Common myeloid progenitor, CD34-positive (primary cell): Measurements from ENCODE around the gene ERGIC2.

Source experiments
- CTCF ChIA-PET: fragments of 350-600 bp; sonication (Branson Sonifier 250); formaldehyde crosslinking; loops from one replicate; lab custom pipeline; 2021; ENCODE audit warnings: antibody characterized with exemption; lab: Charles Lee
- POLR2A ChIA-PET: fragments of 350-600 bp; sonication (Branson Sonifier 250); formaldehyde crosslinking; loops from one replicate; lab custom pipeline; 2021; ENCODE audit warnings: antibody characterized with exemption; lab: Charles Lee
- DNase-seq, 3 donors: peaks; one replicate each; pipeline versions ENCODE4 v3.0.0 to v3.0.0-alpha.2; 2013
- H3K27ac ChIP-seq, 2 experiments: 1 replicate in 1 of 2; 2 replicates in 1 of 2; pipeline ENCODE4 v1.7.0; 2013; ENCODE audit warnings: inconsistent platforms in 2 of 2, low read length in 2 of 2, mild to moderate bottlenecking in 2 of 2, low read depth in 1 of 2, moderate library complexity in 1 of 2; ENCODE audit not compliant: severe bottlenecking in 2 of 2, insufficient read depth in 1 of 2, poor library complexity in 1 of 2
- H3K27me3 ChIP-seq, 5 experiments: replicated peaks in 2 of 5; 1 replicate in 3 of 5; 2 replicates in 2 of 5; pipeline versions ENCODE4 v1.6.1 to v1.7.0; 2013; ENCODE audit warnings: low read length in 4 of 5, mild to moderate bottlenecking in 2 of 5, moderate library complexity in 2 of 5, inconsistent platforms in 1 of 5; ENCODE audit not compliant: insufficient read depth in 5 of 5, control insufficient read depth in 4 of 5
- H3K36me3 ChIP-seq, 4 experiments: 1 replicate in 2 of 4; 2 replicates in 2 of 4; pipeline versions ENCODE4 v1.6.1 to v1.7.0; 2013; ENCODE audit warnings: low read length in 3 of 4, control low read depth in 1 of 4, mild to moderate bottlenecking in 1 of 4; ENCODE audit not compliant: control insufficient read depth in 4 of 4, insufficient read depth in 4 of 4
- H3K4me1 ChIP-seq, 4 experiments: 1 replicate in 3 of 4; 2 replicates in 1 of 4; pipeline versions ENCODE4 v1.6.1 to v1.7.1; 2013; ENCODE audit warnings: low read length in 3 of 4, mild to moderate bottlenecking in 3 of 4, control low read depth in 1 of 4, inconsistent platforms in 1 of 4, moderate library complexity in 1 of 4; ENCODE audit not compliant: control insufficient read depth in 4 of 4, insufficient read depth in 4 of 4; ENCODE audit errors: control extremely low read depth in 1 of 4
- H3K4me3 ChIP-seq, 7 experiments: 1 replicate in 4 of 7; 2 replicates in 3 of 7; pipeline versions ENCODE4 v1.5.1 to v1.7.0; 2013; ENCODE audit warnings: mild to moderate bottlenecking in 7 of 7, low read length in 6 of 7, moderate library complexity in 6 of 7, inconsistent platforms in 2 of 7, low read depth in 2 of 7, control low read depth in 1 of 7; ENCODE audit not compliant: insufficient read depth in 4 of 7, control insufficient read depth in 1 of 7; ENCODE audit errors: extremely low read depth in 1 of 7
- H3K9me3 ChIP-seq, 5 experiments: 1 replicate in 4 of 5; 2 replicates in 1 of 5; pipeline versions ENCODE4 v1.6.1 to v1.7.1; 2013; ENCODE audit warnings: low read length in 4 of 5, mild to moderate bottlenecking in 2 of 5, inconsistent platforms in 1 of 5, low read depth in 1 of 5, moderate library complexity in 1 of 5; ENCODE audit not compliant: control insufficient read depth in 4 of 5, insufficient read depth in 2 of 5; ENCODE audit errors: control extremely low read depth in 1 of 5
- WGBS: methylation state at CpG from one replicate; pipeline ENCODE4 v1.1.5; 2013; ENCODE audit not compliant: insufficient coverage; 5-methylcytosine and 5-hydroxymethylcytosine counted together

Gene ERGIC2

GRCh38 chr12:29346769-29347421 lies 34.1 kb downstream of the ERGIC2 start:
- peaks cover 13 to 46% (median 26%) of the 10 kb centered on the region in 4 experiments for H3K36me3 ChIP-seq
- H3K27ac ChIP-seq, result no peak overlapping the region
- no peaks in the 10 kb centered on the region for H3K9me3 ChIP-seq
- H3K4me3 ChIP-seq, result no peak overlapping the region
- WGBS, result 100% methylated on average over 2 of the region's 3 CpGs
- no peak for DNase-seq
- H3K27me3 ChIP-seq, result no peaks in the 10 kb centered on the region
- CTCF ChIA-PET, result interaction anchor here (1.3 to 2.1 kb wide), 4 partner anchors 9 to 29 kb away, joined by 3 to 8 read pairs (median 3); no protein-coding TSS in a partner anchor
- H3K4me1 ChIP-seq, result no peaks in the 10 kb centered on the region
- POLR2A ChIA-PET, result no interaction called here

GRCh38 chr12:29343022-29343799 lies 37.8 kb downstream of the ERGIC2 start:
- H3K36me3 ChIP-seq, result peaks cover 20 to 59% (median 33%) of the 10 kb centered on the region in 4 experiments
- POLR2A ChIA-PET, result interaction anchor here (0.6 kb wide), 1 partner anchor 137 kb away, joined by 3 read pairs; no protein-coding TSS in a partner anchor

DNA sequence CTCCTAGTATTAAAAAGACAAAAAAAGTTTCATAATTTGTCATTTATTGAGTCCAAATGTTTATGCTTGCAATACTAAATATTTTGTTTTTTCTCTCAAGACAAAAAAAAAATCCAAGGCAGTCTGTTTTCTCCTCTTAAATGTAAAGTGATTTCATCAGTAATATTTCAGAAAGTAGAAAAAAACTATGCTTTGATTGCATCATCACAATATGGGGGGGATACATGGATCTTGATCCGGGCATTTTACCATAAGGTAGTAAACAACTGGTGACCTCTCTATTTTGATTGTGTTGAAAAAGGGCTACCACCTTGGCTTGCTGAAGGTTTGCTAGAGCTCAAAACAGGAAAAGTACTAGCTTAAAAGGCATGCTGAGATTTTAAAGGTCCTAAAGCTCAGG lies 43.6 kb downstream of the ERGIC2 start:
- DNase-seq, result no peak
- Histone ChIP-seq H3K27ac (no peak overlapping the region), H3K27me3 (no peaks in the 10 kb centered on the region), H3K9me3 (no peaks in the 10 kb centered on the region), H3K4me1 (no peaks in the 10 kb centered on the region), H3K36me3 (peaks cover 7 to 52% (median 26%) of the 10 kb centered on the region in 4 experiments), H3K4me3 (no peak overlapping the region)
- POLR2A ChIA-PET, result no interaction called here
- CTCF ChIA-PET, result interaction anchor here (1.2 kb wide), 1 partner anchor 20 kb away, joined by 3 read pairs; no protein-coding TSS in a partner anchor
- WGBS, result 88% methylated on average over 1 of the region's 1 CpG

More at GRCh38 chr12:29343022-29343799, 37.8 kb downstream of the ERGIC2 start:
- Histone ChIP-seq H3K9me3 (no peaks in the 10 kb centered on the region), H3K4me1 (no peaks in the 10 kb centered on the region), H3K27me3 (no peaks in the 10 kb centered on the region), H3K27ac (no peak overlapping the region), H3K4me3 (no peak overlapping the region)
- 100% methylated on average over 1 of the region's 2 CpGs for WGBS
- CTCF ChIA-PET, result no interaction called here
- DNase-seq, result no peak

DNA sequence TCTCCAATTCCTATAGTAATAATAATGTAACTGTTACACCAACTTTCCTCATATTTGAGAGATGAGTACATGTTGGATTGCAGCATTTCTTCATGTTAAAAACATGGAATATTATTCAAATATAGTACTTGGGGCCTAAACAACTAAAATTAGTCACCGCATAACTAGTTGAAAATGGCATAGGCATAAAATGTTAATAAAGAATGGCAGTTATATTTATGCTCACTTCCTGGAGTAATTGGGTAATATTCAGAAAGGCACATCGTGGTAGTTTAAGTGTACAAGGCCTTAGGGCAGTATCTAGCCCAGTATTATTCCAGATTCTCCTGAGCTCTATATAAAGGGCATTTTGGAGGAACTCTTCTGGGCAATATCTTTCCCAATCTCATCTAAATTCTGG lies 46.0 kb downstream of the ERGIC2 start:
- CTCF ChIA-PET, result interaction anchor here (1.1 kb wide), 1 partner anchor 262 kb away, joined by 3 read pairs; no protein-coding TSS in a partner anchor
- Histone ChIP-seq H3K27ac (no peak overlapping the region), H3K36me3 (peaks cover 6 to 34% (median 21%) of the 10 kb centered on the region in 4 experiments), H3K4me3 (no peak overlapping the region), H3K9me3 (no peaks in the 10 kb centered on the region), H3K27me3 (no peaks in the 10 kb centered on the region), H3K4me1 (no peaks in the 10 kb centered on the region)
- DNase-seq, result no peak
- POLR2A ChIA-PET, result no interaction called here
- WGBS, result no CpG with 5 or more reads among the region's 2 CpGs

- POLR2A ChIA-PET, result no interaction called here
- H3K4me3 ChIP-seq, result no peak overlapping the region
- no CpG with 5 or more reads among the region's 1 CpG for WGBS
- no peaks in the 10 kb centered on the region for H3K27me3 ChIP-seq
- no peaks in the 10 kb centered on the region for H3K4me1 ChIP-seq
- no peaks in the 10 kb centered on the region for H3K9me3 ChIP-seq
- H3K27ac ChIP-seq, result no peak overlapping the region
- peak in 1 of 3 donors; percentile 33 for DNase-seq
- peaks cover 6 to 28% (median 16%) of the 10 kb centered on the region in 4 experiments for H3K36me3 ChIP-seq
- CTCF ChIA-PET, result no interaction called here
Observed at GRCh38 chr12:29333178-29333577, 47.8 kb downstream of the ERGIC2 start.

GRCh38 chr12:29329411-29329810 lies 51.6 kb downstream of the ERGIC2 start:
- no peak overlapping the region for H3K4me3 ChIP-seq
- no peaks in the 10 kb centered on the region for H3K4me1 ChIP-seq
- POLR2A ChIA-PET, result no interaction called here
- CTCF ChIA-PET, result interaction anchor here (1.2 to 1.7 kb wide), 2 partner anchors 8 to 13 kb away, joined by 3 to 7 read pairs; no protein-coding TSS in a partner anchor
- peaks cover 6 to 16% (median 10%) of the 10 kb centered on the region in 4 experiments for H3K36me3 ChIP-seq
- no peak overlapping the region for H3K27ac ChIP-seq
- H3K9me3 ChIP-seq, result peaks cover 0 to 2% (median 0%) of the 10 kb centered on the region in 5 experiments
- DNase-seq, result no peak
- no peaks in the 10 kb centered on the region for H3K27me3 ChIP-seq
- no CpG with 5 or more reads among the region's 1 CpG for WGBS
